SK-N-SH treated with all-trans-retinoic acid at 6 μM for 48 hours (cell line): ENCODE measurements around the gene MARS1.
"Not testable (repeated sequence)": the region's sequence is repeated elsewhere in the genome, so short reads cannot be mapped to it uniquely, and the experiment has no call there.

Experiments
- ATAC-seq: fragments of 200-7000 bp; cut with Tn5 transposase; 3 replicates; pipeline ENCODE4 v1.9.1; 2020; ENCODE audit warnings: mild to moderate bottlenecking, moderate library complexity
- BACH2 ChIP-seq: fragments of 250-450 bp; sonication (Bioruptor Pico); IDR thresholded peaks from 2 replicates; pipeline ENCODE4 v1.9.0; 2021; ENCODE audit warnings: mild to moderate bottlenecking, borderline replicate concordance
- CSDC2 ChIP-seq: fragments of 250-450 bp; sonication (Bioruptor Pico); IDR thresholded peaks from 2 replicates; pipeline ENCODE4 v1.5.0; 2020; ENCODE audit warnings: mild to moderate bottlenecking, moderate library complexity
- ESRRG ChIP-seq: fragments of 250-450 bp; sonication (Bioruptor Pico); IDR thresholded peaks from 2 replicates; pipeline ENCODE4 v1.6.1; 2021; ENCODE audit warnings: mild to moderate bottlenecking
- GLIS3 ChIP-seq: fragments of 250-450 bp; sonication (Bioruptor Pico); IDR thresholded peaks from 2 replicates; pipeline ENCODE4 v1.5.0; 2020; ENCODE audit warnings: mild to moderate bottlenecking, moderate library complexity
- ISL1 ChIP-seq: fragments of 250-450 bp; sonication (Bioruptor Pico); IDR thresholded peaks from 2 replicates; pipeline ENCODE4 v2.1.2; 2022; ENCODE audit warnings: mild to moderate bottlenecking, moderate library complexity
- OSR1 ChIP-seq: fragments of 250-450 bp; sonication (Bioruptor Pico); IDR thresholded peaks from 2 replicates; pipeline ENCODE4 v1.8.0; 2022; ENCODE audit warnings: moderate library complexity, mild to moderate bottlenecking, inconsistent platforms
- PATZ1 ChIP-seq: fragments of 250-450 bp; sonication (Bioruptor Pico); IDR thresholded peaks from 2 replicates; pipeline ENCODE4 v1.8.0; 2020; ENCODE audit warnings: mild to moderate bottlenecking, moderate library complexity, borderline replicate concordance
- RARB ChIP-seq: fragments of 250-450 bp; sonication (Bioruptor Pico); IDR thresholded peaks from 2 replicates; pipeline ENCODE4 v1.8.0; 2021; ENCODE audit warnings: mild to moderate bottlenecking, moderate library complexity
- SNAI2 ChIP-seq: fragments of 250-450 bp; sonication (Bioruptor Pico); IDR thresholded peaks from 2 replicates; pipeline ENCODE4 v1.5.0; 2020; ENCODE audit warnings: mild to moderate bottlenecking, moderate library complexity
- TCF4 ChIP-seq: fragments of 250-450 bp; sonication (Bioruptor Pico); IDR thresholded peaks from 2 replicates; pipeline ENCODE4 v1.8.0; 2021; ENCODE audit warnings: mild to moderate bottlenecking, moderate library complexity, borderline replicate concordance
- TOX ChIP-seq: fragments of 250-450 bp; sonication (Bioruptor Pico); IDR thresholded peaks from 2 replicates; pipeline ENCODE4 v1.8.0; 2021; ENCODE audit warnings: mild to moderate bottlenecking, moderate library complexity, borderline replicate concordance
- TSHZ2 ChIP-seq: fragments of 250-450 bp; sonication (Bioruptor Pico); IDR thresholded peaks from 2 replicates; pipeline ENCODE4 v1.5.0; 2020; ENCODE audit warnings: mild to moderate bottlenecking, moderate library complexity
- ZC3H10 ChIP-seq: fragments of 250-450 bp; sonication (Bioruptor Pico); IDR thresholded peaks from 2 replicates; pipeline ENCODE4 v1.5.1; 2021; ENCODE audit warnings: mild to moderate bottlenecking, moderate library complexity
- ZFP30 ChIP-seq: fragments of 450-650 bp; formaldehyde crosslinking; IDR thresholded peaks from 2 replicates; pipeline ENCODE4 v1.5.0; 2022; ENCODE audit warnings: mild to moderate bottlenecking, moderate library complexity
- ZNF565 ChIP-seq: fragments of 450-650 bp; formaldehyde crosslinking; conservative IDR thresholded peaks from 2 replicates; pipeline ENCODE4 v1.5.0; 2020; ENCODE audit warnings: low read depth, mild to moderate bottlenecking, moderate library complexity
- ZNF70 ChIP-seq: fragments of 450-650 bp; formaldehyde crosslinking; IDR thresholded peaks from 2 replicates; pipeline ENCODE4 v1.5.0; 2020; ENCODE audit warnings: mild to moderate bottlenecking, moderate library complexity
- ZNF8 ChIP-seq: fragments of 450-650 bp; formaldehyde crosslinking; IDR thresholded peaks from 2 replicates; pipeline ENCODE4 v1.5.0; 2020; ENCODE audit warnings: mild to moderate bottlenecking, moderate library complexity
- TF ChIP-seq, protein P1 (sequence below): fragments of 250-450 bp; sonication (Bioruptor Pico); IDR thresholded peaks from 2 replicates; pipeline ENCODE4 v1.5.1; 2020; ENCODE audit warnings: low read depth, mild to moderate bottlenecking, moderate library complexity
- TF ChIP-seq, protein P2 (sequence below): fragments of 250-450 bp; sonication (Bioruptor Pico); IDR thresholded peaks from 2 replicates; pipeline ENCODE4 v1.5.1; 2021; ENCODE audit warnings: mild to moderate bottlenecking, moderate library complexity
- TF ChIP-seq, protein P3 (sequence below): fragments of 250-450 bp; sonication (Bioruptor Pico); IDR thresholded peaks from 2 replicates; pipeline ENCODE4 v1.8.0; 2021; ENCODE audit warnings: low read depth, mild to moderate bottlenecking, moderate library complexity, borderline replicate concordance

The MARS1 gene

GRCh38 chr12:57511161-57511560 is 23.3 kb downstream of the MARS1 start:
- TF ChIP-seq, protein P1, sequence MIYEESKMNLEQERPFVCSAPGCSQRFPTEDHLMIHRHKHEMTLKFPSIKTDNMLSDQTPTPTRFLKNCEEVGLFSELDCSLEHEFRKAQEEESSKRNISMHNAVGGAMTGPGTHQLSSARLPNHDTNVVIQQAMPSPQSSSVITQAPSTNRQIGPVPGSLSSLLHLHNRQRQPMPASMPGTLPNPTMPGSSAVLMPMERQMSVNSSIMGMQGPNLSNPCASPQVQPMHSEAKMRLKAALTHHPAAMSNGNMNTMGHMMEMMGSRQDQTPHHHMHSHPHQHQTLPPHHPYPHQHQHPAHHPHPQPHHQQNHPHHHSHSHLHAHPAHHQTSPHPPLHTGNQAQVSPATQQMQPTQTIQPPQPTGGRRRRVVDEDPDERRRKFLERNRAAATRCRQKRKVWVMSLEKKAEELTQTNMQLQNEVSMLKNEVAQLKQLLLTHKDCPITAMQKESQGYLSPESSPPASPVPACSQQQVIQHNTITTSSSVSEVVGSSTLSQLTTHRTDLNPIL (CRISPR knock-in tag), result no peak
- TF ChIP-seq CSDC2 (CRISPR knock-in tag), result no peak
- ATAC-seq, result no peak

DNA sequence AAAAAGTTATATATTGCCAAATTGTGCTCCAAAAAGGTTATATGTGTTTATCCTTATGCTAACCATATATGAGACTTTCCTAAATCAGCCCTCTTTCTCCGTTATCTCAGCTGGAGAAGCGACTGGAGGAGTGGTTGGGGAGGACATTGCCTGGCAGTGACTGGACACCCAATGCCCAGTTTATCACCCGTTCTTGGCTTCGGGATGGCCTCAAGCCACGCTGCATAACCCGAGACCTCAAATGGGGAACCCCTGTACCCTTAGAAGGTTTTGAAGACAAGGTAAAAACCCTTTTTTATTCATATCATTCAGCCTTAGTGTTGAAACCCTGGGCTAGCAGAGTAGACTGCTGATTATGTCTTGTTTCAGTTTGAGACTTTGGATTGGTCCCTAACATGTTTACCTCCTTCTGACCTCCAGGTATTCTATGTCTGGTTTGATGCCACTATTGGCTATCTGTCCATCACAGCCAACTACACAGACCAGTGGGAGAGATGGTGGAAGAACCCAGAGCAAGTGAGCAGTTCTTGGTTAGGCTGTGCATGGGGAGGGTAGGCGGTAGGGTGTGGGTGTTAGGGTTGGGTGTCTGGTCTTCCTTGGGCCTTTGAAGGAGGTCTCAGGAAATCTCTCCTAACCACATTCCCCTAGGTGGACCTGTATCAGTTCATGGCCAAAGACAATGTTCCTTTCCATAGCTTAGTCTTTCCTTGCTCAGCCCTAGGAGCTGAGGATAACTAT is 23.9 kb downstream of the MARS1 start:
- TF ChIP-seq TSHZ2 (CRISPR knock-in tag) (no peak), BACH2 (CRISPR knock-in tag) (no peak)
- ATAC-seq, result no peak

DNA sequence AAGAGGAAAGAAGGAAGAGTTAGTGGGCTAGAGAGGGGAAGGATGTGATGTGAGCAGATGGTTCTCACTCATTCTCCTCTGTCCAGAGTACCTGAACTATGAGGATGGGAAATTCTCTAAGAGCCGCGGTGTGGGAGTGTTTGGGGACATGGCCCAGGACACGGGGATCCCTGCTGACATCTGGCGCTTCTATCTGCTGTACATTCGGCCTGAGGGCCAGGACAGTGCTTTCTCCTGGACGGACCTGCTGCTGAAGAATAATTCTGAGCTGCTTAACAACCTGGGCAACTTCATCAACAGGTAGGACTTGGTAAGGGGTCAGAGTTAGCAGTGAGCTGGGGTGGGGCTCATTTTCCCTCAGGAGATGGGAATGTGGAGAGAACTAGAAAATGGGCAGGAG is 24.8 kb downstream of the MARS1 start:
- no peak for ATAC-seq
- TF ChIP-seq ZNF8 (CRISPR knock-in tag), result no peak

- no peak for ATAC-seq
- TF ChIP-seq ZNF565 (CRISPR knock-in tag) (no peak), PATZ1 (CRISPR knock-in tag) (no peak), ZNF8 (CRISPR knock-in tag) (no peak), ISL1 (CRISPR knock-in tag) (no peak), GLIS3 (no peak), ZFP30 (no peak), OSR1 (no peak), SNAI2 (CRISPR knock-in tag) (no peak), TOX (CRISPR knock-in tag) (no peak), BACH2 (CRISPR knock-in tag) (no peak), TSHZ2 (CRISPR knock-in tag) (no peak), ESRRG (CRISPR knock-in tag) (no peak), ZNF70 (no peak), TCF4 (CRISPR knock-in tag) (no peak), CSDC2 (CRISPR knock-in tag) (no peak), ZC3H10 (no peak), RARB (no peak)
- TF ChIP-seq, protein P1 (CRISPR knock-in tag), result no peak
- TF ChIP-seq, protein P2, sequence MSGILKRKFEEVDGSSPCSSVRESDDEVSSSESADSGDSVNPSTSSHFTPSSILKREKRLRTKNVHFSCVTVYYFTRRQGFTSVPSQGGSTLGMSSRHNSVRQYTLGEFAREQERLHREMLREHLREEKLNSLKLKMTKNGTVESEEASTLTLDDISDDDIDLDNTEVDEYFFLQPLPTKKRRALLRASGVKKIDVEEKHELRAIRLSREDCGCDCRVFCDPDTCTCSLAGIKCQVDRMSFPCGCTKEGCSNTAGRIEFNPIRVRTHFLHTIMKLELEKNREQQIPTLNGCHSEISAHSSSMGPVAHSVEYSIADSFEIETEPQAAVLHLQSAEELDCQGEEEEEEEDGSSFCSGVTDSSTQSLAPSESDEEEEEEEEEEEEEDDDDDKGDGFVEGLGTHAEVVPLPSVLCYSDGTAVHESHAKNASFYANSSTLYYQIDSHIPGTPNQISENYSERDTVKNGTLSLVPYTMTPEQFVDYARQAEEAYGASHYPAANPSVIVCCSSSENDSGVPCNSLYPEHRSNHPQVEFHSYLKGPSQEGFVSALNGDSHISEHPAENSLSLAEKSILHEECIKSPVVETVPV (CRISPR knock-in tag), result no peak
- TF ChIP-seq, protein P3, sequence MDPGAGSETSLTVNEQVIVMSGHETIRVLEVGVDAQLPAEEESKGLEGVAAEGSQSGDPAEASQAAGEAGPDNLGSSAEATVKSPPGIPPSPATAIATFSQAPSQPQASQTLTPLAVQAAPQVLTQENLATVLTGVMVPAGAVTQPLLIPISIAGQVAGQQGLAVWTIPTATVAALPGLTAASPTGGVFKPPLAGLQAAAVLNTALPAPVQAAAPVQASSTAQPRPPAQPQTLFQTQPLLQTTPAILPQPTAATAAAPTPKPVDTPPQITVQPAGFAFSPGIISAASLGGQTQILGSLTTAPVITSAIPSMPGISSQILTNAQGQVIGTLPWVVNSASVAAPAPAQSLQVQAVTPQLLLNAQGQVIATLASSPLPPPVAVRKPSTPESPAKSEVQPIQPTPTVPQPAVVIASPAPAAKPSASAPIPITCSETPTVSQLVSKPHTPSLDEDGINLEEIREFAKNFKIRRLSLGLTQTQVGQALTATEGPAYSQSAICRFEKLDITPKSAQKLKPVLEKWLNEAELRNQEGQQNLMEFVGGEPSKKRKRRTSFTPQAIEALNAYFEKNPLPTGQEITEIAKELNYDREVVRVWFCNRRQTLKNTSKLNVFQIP (CRISPR knock-in tag), result no peak
Measured at GRCh38 chr12:57513266-57513665, 25.4 kb downstream of the MARS1 start.

- ATAC-seq, result not testable (repeated sequence)
Measured at GRCh38 chr12:57513677-57514076, 25.8 kb downstream of the MARS1 start.

GRCh38 chr12:57514246-57514645 is 26.4 kb downstream of the MARS1 start:
- not testable (repeated sequence) for ATAC-seq
